GM12873 (cell line): ENCODE measurements around the gene SLC6A6.

Experiments used
- CTCF ChIP-seq: IDR thresholded peaks from 2 replicates; pipeline ENCODE4 v1.5.1; 2012; ENCODE audit warnings: low read depth, mild to moderate bottlenecking, moderate library complexity, low read length, control low read depth; ENCODE audit not compliant: insufficient read depth; ENCODE audit errors: missing control alignments

Gene SLC6A6

GRCh38 chr3:14455571-14456317 is 53.3 kb downstream of the SLC6A6 start:
- no peak for TF ChIP-seq CTCF

GRCh38 chr3:14456794-14457193 is 54.4 kb downstream of the SLC6A6 start:
- no peak for TF ChIP-seq CTCF

DNA sequence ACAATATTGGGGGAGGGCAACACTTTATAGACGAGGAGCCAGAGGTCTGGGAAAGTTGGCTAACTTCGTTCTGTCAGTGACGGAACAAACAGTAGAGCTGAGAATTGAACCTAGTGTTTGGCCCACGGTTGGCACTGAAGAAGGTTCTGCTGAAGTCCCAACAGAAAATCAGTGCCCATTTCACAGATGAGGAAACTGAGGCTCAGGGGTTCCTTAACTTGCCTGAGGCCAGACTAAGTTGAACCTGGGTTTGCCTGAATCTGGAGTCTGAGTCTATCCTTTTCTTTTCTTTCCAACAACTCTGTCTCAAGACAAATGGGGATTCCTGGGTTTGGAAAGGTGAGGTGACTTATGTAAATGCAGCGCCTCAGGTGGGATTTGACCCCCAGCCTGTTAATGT is 55.1 kb downstream of the SLC6A6 start:
- TF ChIP-seq CTCF, result no peak

- TF ChIP-seq CTCF, result no peak
These were observed 55.6 kb downstream of the SLC6A6 start for GRCh38 chr3:14457999-14458398.

DNA sequence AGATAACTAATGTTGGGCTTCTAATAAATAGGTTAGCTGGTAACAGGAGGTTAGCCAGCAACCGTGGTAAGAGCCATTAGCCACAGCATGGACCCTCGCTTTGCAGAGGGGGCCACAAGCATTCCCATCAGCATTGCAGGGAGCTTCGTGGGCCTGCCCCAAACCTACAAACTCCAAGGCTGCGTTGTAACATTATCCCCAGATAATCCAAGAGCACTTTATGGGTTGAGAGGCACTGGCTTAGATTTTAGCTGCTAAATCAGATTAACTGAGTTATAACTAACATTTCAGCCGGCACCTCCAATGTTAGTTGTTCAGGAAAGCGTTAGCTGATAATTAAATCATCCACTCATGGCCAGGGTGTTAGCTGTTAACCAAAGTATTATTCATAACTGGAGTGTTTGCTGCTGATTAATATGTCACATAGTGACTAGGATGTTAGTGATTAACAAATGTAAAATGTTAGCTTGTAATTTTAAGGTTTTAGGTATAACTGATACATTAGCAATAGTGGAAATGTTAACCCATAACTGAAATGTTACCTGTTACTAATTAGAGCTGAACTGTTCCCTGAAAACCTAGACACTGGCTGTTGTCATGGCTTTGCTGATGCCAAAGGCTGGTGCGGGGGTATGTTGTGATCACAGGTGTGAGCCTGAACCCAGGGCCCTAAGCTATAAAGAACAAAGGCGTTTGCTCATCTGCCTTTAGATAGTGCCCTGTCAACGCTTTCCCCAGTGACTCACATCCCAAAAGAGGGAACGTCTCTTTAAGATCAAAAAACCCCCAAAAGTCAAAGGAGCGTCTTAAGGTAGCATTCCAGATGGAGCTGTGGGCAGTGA is 56.2 kb downstream of the SLC6A6 start:
- TF ChIP-seq CTCF, result no peak

DNA sequence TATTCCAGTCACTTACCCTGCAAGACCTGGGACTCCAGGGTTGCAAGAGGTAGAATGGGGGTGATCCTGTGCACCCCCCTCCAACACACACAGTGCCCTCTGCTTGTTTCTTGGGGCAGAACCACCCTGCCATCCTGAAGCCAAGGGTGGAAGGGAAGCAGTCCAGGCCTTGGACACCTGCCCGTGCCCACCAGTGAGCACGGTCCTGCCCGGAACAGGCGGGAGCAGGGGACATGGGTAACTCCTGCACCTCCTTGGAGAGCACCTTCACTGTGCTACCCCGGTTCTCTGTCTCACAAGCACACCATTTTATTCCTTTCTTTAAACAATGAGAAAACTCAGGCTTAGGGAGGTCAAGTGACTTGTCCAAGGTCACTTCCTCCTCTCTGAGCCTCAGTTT is 57.0 kb downstream of the SLC6A6 start:
- TF ChIP-seq CTCF, result no peak

- TF ChIP-seq CTCF, result no peak
These were observed 57.4 kb downstream of the SLC6A6 start for GRCh38 chr3:14459787-14460186.
